Hepatocyte (in vitro differentiated cells): ENCODE measurements around the gene CPVL. TPM values are rescaled to one million over a fixed set of nuclear protein-coding genes. Genes with fewer than 3 reads are reported as not detected.

ENCODE experiments used
- DNase-seq: peaks from one replicate; pipeline ENCODE4 v3.0.0-alpha.2; 2016; ENCODE audit warnings: low spot score
- H2AFZ ChIP-seq: fragments of 200-600 bp; sonication (generic); 2 replicates; pipeline ENCODE4 v1.6.0; 2016; ENCODE audit warnings: antibody characterized with exemption, mild to moderate bottlenecking
- H3K27ac ChIP-seq: fragments of 200-600 bp; sonication (generic); 2 replicates; pipeline ENCODE4 v1.5.1; 2016; ENCODE audit warnings: mild to moderate bottlenecking
- H3K27me3 ChIP-seq: fragments of 200-600 bp; sonication (generic); 2 replicates; pipeline ENCODE4 v1.6.1; 2016
- H3K36me3 ChIP-seq: fragments of 200-600 bp; sonication (generic); replicated peaks from 2 replicates; pipeline ENCODE4 v1.5.1; 2016; ENCODE audit warnings: low read depth; ENCODE audit not compliant: insufficient read depth
- H3K4me1 ChIP-seq: fragments of 200-600 bp; sonication (generic); 2 replicates; pipeline ENCODE4 v1.5.1; 2016; ENCODE audit warnings: mild to moderate bottlenecking, moderate library complexity; ENCODE audit not compliant: insufficient read depth
- H3K4me2 ChIP-seq: fragments of 200-600 bp; sonication (generic); 2 replicates; pipeline ENCODE4 v1.6.0; 2016
- H3K4me3 ChIP-seq: fragments of 200-600 bp; sonication (generic); 2 replicates; pipeline ENCODE4 v1.5.1; 2016; ENCODE audit warnings: mild to moderate bottlenecking
- H3K79me2 ChIP-seq: fragments of 200-600 bp; sonication (generic); 2 replicates; pipeline ENCODE4 v1.6.0; 2017; ENCODE audit warnings: mild to moderate bottlenecking
- H3K9me2 ChIP-seq: fragments of 200-600 bp; sonication (generic); replicated peaks from 2 replicates; pipeline ENCODE4 v1.6.0; 2017; ENCODE audit warnings: mild to moderate bottlenecking; ENCODE audit not compliant: insufficient read depth
- H3K9me3 ChIP-seq: fragments of 200-600 bp; sonication (generic); 2 replicates; pipeline ENCODE4 v1.5.1; 2016; ENCODE audit warnings: low read depth, mild to moderate bottlenecking
- H4K20me1 ChIP-seq: fragments of 200-600 bp; sonication (generic); 2 replicates; pipeline ENCODE4 v1.6.0; 2016; ENCODE audit warnings: mild to moderate bottlenecking; ENCODE audit not compliant: insufficient read depth, poor library complexity, severe bottlenecking
- EZH2 ChIP-seq: fragments of 200-600 bp; sonication (generic); IDR thresholded peaks from 2 replicates; pipeline ENCODE4 v1.6.1; 2016; ENCODE audit warnings: antibody characterized with exemption, mild to moderate bottlenecking, borderline replicate concordance
- EZH2phosphoT487 ChIP-seq: fragments of 200-600 bp; sonication (generic); IDR thresholded peaks from one replicate; pipeline ENCODE4 v1.6.1; 2018; ENCODE audit warnings: antibody characterized with exemption, mild to moderate bottlenecking, low read depth, moderate library complexity; ENCODE audit not compliant: unreplicated experiment, severe bottlenecking
- WGBS: methylation state at CpG from one replicate; pipeline ENCODE4 v1.1.6; 2016; ENCODE audit warnings: low lambda C conversion rate; ENCODE audit errors: missing lambda C conversion rate; 5-methylcytosine and 5-hydroxymethylcytosine counted together
- polyA plus RNA-seq: library from polyadenylated mRNA; unstranded; fragments of >200 nt; fragmentation: Nextera tagmentation; extraction: Ambion mirVana; gene quantifications from 2 replicates; pipeline ENCODE4 v1.2.1, GENCODE V29; 2016
- total RNA-seq: library from RNA; depleted of rRNA; stranded (reverse); fragments of >200 nt; gene quantifications from 2 replicates; pipeline ENCODE4 v1.2.3, GENCODE V29; 2014
- TF ChIP-seq, protein P1 (sequence below): fragments of 200-600 bp; sonication (generic); IDR thresholded peaks from 2 replicates; pipeline ENCODE4 v1.5.1; 2016; ENCODE audit warnings: antibody characterized with exemption, mild to moderate bottlenecking; ENCODE audit not compliant: poor library complexity

The CPVL gene
- total and polyA plus RNA-seq, 2 experiments from 2014 or later = 26.2 to 36.3 TPM

DNA sequence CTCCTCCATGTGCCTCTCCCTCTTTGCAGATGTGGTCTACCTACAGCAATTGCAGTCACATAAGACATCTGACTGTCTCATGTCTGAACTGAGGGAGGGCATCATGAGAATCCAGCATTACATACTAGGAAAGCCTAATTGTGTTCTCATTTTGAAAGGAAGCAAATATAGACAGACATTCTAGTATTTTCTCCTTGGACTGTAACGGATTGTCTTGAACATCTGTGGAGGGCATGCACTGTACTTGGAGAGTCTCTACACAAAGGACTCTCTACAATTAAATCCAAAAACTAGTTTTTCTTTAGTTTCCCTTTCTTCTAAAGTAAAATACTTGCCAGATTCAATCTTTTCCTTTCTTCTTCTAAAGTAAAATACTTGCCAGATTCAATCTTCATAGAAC, 153.5 kb downstream of the CPVL start:
- 97% methylated on average over 1 of the region's 1 CpG for WGBS
- Histone ChIP-seq H3K27ac (no peak overlapping the region), H3K9me3 (no peaks in the 10 kb centered on the region), H2AFZ (no peak overlapping the region), H3K4me2 (no peak overlapping the region), H4K20me1 (no peaks in the 10 kb centered on the region), H3K4me3 (no peak overlapping the region), H3K4me1 (peaks cover under 1% of the 10 kb centered on the region), H3K36me3 (no peaks in the 10 kb centered on the region), H3K27me3 (no peaks in the 10 kb centered on the region), H3K9me2 (no peaks in the 10 kb centered on the region), H3K79me2 (no peaks in the 10 kb centered on the region)
- DNase-seq = no peak
- TF ChIP-seq, protein P1, sequence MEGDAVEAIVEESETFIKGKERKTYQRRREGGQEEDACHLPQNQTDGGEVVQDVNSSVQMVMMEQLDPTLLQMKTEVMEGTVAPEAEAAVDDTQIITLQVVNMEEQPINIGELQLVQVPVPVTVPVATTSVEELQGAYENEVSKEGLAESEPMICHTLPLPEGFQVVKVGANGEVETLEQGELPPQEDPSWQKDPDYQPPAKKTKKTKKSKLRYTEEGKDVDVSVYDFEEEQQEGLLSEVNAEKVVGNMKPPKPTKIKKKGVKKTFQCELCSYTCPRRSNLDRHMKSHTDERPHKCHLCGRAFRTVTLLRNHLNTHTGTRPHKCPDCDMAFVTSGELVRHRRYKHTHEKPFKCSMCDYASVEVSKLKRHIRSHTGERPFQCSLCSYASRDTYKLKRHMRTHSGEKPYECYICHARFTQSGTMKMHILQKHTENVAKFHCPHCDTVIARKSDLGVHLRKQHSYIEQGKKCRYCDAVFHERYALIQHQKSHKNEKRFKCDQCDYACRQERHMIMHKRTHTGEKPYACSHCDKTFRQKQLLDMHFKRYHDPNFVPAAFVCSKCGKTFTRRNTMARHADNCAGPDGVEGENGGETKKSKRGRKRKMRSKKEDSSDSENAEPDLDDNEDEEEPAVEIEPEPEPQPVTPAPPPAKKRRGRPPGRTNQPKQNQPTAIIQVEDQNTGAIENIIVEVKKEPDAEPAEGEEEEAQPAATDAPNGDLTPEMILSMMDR = no peak
- no peak for TF ChIP-seq EZH2phosphoT487
- TF ChIP-seq EZH2 = no peak

DNA sequence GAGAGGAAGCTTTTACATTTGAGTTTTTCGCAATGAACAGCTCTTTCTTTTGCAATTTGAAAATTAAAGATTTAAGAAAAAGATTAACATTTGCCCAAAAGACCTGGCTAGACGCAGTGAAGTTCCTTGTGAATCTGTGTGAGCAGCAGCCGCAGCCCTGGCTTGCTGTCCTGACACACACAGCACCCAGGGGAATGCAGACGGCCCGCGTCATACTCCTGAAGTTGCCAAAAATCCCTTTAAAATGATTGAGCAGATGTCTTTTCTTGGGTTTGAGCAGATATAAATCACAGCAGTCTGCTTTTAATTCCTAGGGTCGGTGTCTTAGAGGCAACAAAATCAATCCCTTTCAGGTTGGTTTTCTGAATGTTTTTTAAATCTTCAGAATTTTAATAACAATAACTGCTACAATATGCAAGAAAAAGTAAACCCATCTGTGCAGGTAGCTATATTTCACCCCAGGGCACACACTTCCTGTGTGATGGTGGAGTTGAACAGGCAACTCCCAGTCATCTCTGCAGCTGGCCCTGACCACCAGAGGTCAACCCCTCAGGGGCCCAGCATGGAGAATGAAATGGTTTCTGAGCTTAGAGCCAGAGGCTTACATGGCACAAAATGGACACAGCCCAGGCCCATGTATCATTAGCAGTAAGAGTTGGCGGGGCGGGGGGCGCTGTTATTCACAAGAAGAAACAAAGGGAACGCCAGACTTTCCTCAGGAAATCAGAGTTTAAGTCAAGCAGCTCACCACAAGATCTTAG, 156.0 kb downstream of the CPVL start:
- TF ChIP-seq, protein P1 = no peak
- TF ChIP-seq EZH2 (no peak), EZH2phosphoT487 (no peak)
- Histone ChIP-seq H2AFZ (no peak overlapping the region), H3K9me3 (no peaks in the 10 kb centered on the region), H3K4me1 (peaks cover 8% of the 10 kb centered on the region), H3K9me2 (no peaks in the 10 kb centered on the region), H3K4me3 (no peak overlapping the region), H3K79me2 (no peaks in the 10 kb centered on the region), H3K36me3 (no peaks in the 10 kb centered on the region), H3K27me3 (no peaks in the 10 kb centered on the region), H3K4me2 (no peak overlapping the region), H3K27ac (no peak overlapping the region), H4K20me1 (no peaks in the 10 kb centered on the region)
- no peak for DNase-seq
- WGBS = 82% methylated on average over 11 of the region's 11 CpGs

DNA sequence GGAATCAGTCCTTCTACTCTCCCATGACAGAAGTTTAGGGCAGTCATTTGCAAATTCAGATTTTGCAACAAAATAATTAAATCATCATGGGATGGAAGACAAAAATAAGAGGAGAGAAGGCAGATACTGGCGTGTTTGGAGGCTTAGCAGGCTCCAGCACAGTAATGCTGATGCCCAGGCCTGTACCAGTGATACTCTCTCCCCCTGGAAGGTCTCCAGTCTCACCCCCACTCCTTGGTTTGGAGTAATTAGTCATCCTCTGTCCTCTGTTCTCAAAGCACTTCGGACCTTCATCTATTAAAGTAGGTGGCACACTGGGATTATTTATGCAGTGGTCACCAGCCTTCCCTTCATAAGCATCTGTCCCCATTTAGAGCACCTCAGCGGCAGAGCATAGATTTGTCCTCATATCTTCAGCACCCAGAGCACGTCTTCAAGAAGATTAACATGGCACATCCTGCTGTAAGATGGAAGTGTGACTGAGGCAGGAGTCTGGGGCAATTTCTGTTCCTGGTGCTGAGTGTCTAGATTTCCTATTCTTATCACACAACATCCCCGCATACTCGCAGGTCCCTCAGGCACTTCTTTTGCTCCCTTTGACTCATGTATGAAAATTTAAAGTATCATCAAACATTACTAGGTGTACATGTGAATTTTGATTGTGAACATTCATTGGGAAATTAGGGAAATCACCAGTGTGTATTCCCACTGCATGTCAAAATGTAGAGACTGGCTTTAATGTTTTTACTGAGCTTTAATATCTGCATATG, 156.9 kb downstream of the CPVL start:
- 94% methylated on average over 6 of the region's 6 CpGs for WGBS
- H3K27ac ChIP-seq = no peak overlapping the region
- H3K4me3 ChIP-seq = no peak overlapping the region

More for the DNA sequence above, 156.9 kb downstream of the CPVL start:
- Histone ChIP-seq H2AFZ (no peak overlapping the region), H3K79me2 (no peaks in the 10 kb centered on the region), H3K9me2 (no peaks in the 10 kb centered on the region), H3K27me3 (no peaks in the 10 kb centered on the region), H3K36me3 (no peaks in the 10 kb centered on the region), H3K4me1 (peaks cover 8% of the 10 kb centered on the region), H3K4me2 (no peak overlapping the region), H4K20me1 (no peaks in the 10 kb centered on the region), H3K9me3 (no peaks in the 10 kb centered on the region)
- TF ChIP-seq EZH2phosphoT487 (no peak), EZH2 (no peak)
- TF ChIP-seq, protein P1 = no peak
- DNase-seq = no peak
